ENCODE results near the gene PRICKLE2.

Gene PRICKLE2

DNA sequence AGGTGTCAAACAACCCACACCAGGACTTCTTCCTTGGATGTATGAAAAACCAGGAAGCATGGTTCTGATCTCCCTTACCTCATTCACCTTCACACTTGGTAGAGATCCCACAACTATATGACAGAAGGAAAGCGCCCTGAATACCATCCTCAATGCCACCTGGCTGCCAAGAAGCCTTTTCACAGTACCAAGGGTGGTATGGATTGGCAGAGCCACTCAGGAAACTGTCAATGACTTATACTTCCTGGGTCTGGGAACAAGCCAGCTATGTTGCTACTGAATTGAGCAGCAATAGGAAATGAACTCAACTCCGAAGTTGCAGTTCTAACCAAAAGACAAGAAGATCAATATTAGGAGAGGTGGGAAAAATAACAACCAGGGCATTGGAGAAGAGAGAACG is 129.5 kb downstream of the PRICKLE2 start:
- DNase-seq: no peak

- no peak for DNase-seq
Measured at GRCh38 chr3:64094713-64095079, 130.6 kb downstream of the PRICKLE2 start.

GRCh38 chr3:64093825-64094712 is 131.2 kb downstream of the PRICKLE2 start:
- DNase-seq: no peak

- no peak for DNase-seq
Measured at GRCh38 chr3:64093211-64093610, 132.1 kb downstream of the PRICKLE2 start.

DNA sequence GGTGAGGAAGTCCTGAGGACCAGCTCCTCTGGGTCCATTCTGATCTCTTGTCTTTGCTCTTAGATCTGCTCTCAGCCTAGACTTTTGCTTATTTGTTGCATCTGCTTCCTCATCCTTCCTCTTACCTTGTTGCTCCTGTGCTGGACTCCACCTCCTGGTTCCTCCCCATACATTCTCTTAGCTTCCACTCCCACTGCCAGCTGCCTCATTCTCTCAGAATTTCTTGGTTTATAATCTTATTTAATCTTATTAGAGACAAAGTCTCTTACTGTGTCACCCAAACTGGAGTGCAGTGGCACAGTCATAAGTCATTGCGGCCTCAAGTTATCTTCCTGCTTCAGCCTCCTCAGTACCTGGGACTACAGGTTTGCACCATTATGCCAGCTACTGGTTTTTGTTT is 133.8 kb downstream of the PRICKLE2 start:
- no peak for DNase-seq

- peak in 1 of 3 experiments; percentile 22 for DNase-seq
Measured at GRCh38 chr3:64089386-64089785, 135.9 kb downstream of the PRICKLE2 start.

GRCh38 chr3:64088408-64089205 is 136.7 kb downstream of the PRICKLE2 start:
- DNase-seq: peak; percentile 3 to 85 (median 23)

GRCh38 chr3:64086479-64087252 is 138.6 kb downstream of the PRICKLE2 start:
- DNase-seq: no peak

DNA sequence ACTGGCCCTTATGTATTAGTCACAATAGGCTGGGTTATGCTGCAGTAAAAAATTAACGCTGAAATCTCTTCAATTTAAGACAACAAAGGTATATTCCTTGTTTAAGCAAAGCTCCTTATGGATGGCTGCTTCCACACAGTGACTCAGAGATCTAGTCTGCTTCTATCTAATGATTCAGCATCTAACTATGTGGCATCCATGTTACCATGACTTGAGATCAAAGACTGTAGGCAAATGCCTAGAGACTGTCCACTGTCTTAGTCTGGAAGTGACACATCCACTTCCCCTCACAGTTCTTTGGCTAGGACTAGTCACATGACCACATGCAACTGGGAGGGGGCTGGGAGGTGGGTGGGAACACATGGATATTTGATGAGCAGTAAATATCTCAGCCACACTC is 140.6 kb downstream of the PRICKLE2 start:
- no peak for DNase-seq

GRCh38 chr3:64083575-64083974 is 141.7 kb downstream of the PRICKLE2 start:
- DNase-seq: no peak

DNA sequence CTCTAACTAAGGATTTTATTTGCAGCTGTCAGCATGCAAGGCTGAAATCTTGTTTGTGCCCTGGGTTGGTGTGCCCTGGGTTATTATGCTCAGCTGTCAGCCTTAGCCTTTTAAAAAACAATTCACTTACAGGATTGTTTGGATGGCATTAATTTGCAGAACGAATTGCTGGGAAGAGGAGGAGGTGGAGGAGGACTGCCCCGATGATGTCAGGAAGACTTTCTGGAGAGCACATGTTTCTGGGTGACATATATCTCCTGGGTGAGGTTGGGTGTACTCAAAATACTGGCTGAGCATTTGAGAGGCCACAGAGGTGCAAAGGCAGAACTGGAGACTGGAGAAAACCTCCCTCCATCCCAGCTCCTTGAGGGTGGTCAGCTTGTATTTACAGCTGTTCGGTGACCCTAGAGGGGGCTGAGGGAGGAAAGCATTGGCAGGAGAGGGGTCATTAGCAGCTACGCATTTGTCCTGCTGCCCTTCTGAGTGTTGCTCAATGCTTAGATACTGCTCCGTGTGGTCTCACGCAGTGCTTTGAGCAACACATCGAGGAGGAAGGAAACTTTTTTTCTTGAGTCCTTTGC is 142.2 kb downstream of the PRICKLE2 start:
- peak in 1 of 3 experiments; percentile 2 for DNase-seq

DNA sequence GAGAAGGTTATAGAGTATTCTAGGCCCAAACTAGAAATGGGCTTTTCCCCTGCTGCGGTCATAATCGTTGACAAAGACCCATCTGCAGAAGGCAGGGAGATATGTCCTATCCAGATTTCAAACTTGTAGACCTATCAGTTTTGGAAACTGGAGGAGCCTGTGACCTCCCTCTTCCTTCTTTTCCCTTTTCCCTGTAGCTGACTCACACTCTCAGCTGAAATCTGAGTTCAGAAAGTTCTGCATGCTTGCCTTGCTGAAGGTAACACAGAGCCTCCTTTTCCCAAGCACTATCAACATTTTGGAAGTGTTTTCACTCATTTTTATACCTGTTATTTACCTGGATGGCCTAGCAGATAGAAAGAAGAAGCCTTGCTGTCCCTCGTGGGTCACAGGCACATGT is 142.9 kb downstream of the PRICKLE2 start:
- DNase-seq: no peak

DNA sequence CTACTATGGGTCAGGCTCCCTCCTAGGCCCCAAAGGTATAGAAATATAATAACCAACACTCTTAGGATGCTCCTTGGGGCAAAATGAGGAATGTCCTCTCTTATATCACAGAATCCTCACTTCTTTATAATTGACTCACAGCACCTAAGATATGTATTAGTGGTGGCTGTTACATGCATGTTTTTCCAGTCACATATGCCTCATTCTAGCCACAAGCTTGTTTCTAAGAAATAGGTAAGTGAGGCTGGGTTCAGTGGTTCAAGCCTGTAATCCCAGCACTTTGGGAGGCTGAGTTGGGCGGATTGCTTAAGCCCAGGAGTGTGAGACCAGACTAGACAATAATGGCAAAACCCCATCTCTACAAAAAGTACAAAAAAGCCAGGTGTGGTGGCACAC is 144.0 kb downstream of the PRICKLE2 start:
- no peak for DNase-seq

DNA sequence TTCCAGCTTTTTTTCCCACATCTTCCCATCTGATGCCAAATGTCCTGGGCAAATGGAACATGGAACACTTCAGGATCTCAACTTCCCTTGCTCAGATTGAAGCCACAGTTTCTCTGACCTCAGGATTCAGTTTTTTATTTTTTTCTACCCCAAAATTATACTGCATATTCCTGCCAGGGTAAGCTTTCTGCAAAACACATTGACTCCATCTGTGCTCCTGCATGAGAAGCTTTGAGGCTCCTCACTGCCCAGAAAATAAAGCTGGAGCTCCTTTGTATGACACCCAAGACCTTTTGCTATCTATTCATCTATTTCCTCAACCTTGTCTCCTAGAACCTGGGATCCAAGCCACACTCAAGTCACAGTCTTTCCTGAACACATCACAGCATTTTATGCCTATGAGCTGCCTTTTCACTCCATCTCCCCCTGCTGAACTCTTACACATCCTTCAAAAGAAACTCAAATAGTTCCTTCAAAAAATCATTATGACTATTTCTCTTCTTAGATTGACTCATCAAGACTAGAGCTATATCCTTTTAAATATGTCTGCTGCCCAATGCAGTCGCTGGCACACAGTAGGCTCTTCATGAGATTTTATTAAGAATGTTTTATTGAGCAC is 144.5 kb downstream of the PRICKLE2 start:
- DNase-seq: no peak

DNA sequence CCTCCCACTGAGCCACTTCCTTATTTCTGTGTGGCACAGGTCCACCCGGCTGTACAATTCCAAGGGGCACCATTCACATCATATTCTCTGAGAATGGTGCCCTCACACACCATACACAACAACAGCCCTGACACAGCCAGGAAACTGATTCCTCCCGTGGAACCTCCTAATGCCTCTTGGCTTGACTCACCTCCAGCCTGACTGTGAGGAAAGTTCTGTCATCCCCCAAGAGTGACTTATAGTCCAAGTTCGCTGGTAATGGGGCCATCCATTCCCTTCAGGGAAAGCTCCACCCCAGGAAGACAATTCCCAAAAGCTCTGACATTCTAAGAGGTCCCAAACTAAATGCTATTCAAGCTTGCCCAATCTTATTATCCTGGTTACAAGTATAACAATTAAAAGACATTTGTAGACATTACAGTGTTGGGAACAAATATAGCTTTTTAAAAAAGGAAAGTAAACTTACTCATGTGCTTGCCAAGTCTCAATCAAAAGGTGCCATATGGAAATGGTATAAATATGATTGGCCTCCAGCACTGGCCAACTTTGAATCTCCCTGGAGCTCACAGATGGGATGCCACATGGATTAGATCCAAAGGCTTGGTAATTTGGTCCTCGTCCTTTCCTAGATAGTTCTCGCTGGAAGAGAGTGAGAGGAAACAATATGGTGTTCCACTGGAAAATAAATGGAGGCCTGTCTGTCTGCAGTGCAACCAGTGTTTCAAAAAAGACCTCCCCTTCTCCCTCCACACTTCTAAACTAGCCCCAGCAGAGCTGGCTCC is 145.7 kb downstream of the PRICKLE2 start:
- no peak for DNase-seq

- peak in 1 of 3 experiments; percentile 3 for DNase-seq
Measured at GRCh38 chr3:64078966-64079365, 146.3 kb downstream of the PRICKLE2 start.

DNA sequence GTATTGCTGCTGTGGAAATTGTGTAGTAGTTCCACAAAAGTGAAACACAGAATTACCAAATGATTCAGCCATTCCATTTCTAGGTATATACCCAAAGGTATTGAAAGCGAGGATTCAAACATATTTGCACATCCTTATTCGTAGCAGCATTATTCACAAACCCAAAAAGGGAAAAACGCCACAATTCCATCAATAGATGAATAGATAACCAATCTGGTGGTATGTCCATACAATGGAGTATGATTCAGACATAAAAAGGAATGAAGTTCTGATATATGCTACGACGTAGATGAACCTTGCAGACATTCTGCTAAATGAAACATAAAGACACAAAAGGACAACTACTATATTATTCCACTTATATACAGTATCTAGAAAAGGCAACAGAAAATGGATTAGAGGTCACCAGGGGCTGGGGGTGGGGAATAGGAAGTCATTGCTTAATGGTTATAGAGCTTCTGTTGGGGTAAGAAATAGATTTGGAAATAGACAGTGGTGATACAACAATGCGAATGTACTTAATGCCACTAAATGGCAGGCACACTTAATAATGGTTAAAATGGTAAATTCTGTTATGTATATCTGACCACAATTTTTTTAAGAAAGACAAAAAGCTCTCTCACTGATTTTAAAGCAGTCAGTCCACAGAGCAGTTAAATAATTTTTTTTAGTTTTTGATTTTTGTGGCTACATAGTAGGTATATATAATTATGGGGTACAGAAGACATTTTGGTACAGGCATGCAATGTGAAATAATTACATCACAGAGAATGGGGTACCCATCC is 150.2 kb downstream of the PRICKLE2 start:
- DNase-seq: no peak

DNA sequence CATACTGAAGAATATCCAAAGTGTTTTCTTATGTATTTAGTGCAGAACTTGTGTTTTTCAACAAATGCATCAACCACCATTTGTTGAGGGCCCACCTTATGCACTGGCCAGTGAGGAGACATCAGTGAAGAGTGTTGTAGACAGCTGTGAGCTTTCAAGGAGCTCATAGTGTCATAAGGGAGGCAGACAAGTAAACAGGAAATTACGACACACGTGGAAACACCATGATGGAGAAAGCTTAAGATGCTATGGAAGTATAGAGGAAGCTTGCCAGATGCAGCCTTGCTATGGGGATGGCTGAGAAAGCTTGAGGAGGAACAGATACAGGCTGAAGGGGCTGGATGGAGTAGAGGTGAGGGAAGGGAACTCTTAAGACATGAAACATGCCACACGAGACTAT is 151.2 kb downstream of the PRICKLE2 start:
- no peak for DNase-seq

- no peak for DNase-seq
Measured at GRCh38 chr3:64073158-64073761, 152.0 kb downstream of the PRICKLE2 start.

- no peak for DNase-seq
Measured at GRCh38 chr3:64072126-64072525, 153.1 kb downstream of the PRICKLE2 start.
